Renal cortex interstitium (tissue), 11 donors: Measurements from ENCODE around the gene POPDC2. TPM values are rescaled to one million over a fixed set of nuclear protein-coding genes. Genes with fewer than 3 reads are reported as not detected.

Experiments used
- DNase-seq, 11 donors: peaks; one replicate each; pipeline ENCODE4 v3.0.0-alpha.2; 2013; ENCODE audit warnings: low read depth in 9 of 11, low spot score in 4 of 11; ENCODE audit errors: extremely low read depth in 1 of 11
- polyA plus RNA-seq, 3 donors: library from polyadenylated mRNA; unstranded; fragments of 120-200 nt; gene quantifications; one replicate each; pipeline ENCODE4 v1.2.1, GENCODE V29; 2013; ENCODE audit not compliant: insufficient read length in 3 of 3

POPDC2 gene
- polyA plus RNA-seq, 3 donors = 3.4 to 5.6 (median 5.3) TPM

DNA sequence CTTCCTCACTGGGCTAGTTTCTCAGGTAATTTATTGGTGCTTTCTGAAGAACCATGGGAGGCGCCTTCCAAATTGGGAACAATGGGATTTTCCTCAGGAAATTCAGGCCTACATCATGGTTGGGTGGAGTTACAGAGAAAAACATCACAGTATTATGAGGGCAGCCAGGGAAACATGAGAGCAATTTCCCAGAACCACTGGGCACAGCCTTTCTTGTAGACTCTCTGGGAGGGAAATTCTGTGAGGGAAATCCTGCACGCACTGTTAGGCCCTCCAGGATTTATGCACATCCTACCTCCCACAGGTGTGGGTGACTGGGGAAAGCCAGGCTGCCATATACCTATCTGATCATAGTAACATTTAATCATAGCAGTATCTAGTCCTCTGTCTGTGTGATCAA lies 13.2 kb downstream of the POPDC2 start:
- peak in 4 of 11 donors; percentile 28 to 51 (median 34) for DNase-seq

DNA sequence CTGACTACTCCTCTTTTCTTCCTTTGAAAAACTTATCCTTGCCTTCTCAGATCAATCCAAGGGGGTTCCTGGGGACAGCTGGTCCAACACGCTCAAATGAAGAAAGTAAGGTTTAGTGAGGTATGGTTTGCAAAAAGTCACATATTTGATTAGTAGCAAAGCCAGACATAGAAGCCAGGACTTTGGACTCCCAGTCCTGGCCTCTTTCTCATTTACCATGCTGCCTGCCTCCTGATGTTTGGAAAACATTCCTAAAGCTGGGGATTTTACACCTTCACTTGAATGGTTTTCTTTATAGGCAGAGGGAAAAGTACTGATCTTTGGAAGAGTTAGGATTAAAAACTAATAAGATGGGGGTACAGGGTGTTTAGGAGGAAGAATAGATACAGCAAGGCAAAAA lies 14.6 kb downstream of the POPDC2 start:
- no peak for DNase-seq

DNA sequence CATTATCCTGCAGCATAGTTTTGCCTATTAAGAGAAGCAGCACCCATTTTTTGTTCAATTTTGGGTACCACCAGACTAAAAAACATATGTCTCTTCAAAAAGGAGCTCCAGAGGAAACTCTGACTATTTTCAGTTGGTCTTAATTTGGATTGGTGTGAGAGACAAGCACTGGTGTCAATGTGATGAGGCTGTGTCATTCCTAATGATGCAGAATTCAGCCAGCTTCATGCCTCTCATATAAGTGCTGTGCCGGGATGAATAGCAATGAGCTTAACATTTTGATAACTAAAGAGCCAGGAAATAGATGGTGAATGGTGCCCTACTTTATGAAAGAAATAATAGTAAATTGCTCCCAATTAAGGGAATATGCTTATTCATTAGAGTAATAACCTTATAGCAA lies 15.9 kb downstream of the POPDC2 start:
- no peak for DNase-seq

DNA sequence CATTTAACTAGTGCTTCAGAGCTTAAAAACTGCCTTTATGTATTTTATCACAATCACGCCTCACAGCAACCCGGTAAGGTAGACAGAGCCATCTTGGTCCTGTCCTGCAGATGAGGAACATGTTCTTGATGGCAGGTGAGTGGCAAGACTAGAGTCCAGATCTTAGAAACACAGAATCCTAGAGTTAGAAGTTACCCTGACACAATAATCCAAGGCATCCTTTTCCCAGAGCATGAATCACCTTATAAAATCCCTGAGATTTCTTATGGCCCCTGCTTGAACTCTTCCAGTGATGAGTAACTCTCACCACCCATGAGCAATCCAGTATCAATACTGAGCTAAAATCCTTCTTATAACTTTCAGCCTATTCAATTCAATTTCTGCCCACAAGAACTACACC lies 16.9 kb downstream of the POPDC2 start:
- no peak for DNase-seq

DNA sequence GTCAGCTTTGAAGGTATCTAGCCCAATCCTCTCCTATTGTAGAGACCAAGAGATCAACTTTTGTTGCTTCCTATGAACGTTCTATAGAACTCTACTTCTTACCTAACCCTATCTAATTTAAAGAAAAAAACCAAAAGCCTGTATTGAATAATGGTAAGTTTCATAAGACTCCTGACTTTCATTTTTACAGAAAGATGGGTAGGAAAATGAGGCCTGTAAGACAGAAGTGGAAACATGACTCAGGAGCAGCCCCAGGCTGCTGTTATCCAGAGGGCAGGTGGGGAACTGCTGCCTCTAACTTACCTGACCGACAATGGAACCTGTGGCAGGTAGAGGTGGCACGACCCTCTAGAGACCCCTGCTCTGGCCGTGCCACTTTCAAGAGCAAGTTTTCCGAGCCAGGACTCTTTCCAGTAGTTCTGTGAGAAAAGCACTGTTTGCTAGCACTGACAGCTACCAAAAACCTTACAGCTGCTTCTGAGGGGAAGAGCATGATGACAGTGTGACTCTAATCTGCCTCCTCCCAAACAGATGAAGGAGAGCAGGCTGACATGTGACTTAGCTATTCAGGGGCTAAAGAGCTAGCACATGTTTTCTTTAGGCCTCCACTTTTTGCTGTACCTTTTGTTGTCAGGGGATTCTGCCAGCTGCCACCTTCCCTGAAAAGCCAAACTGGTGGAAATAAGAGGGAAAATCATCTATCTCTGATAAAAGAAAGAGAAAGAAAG lies 17.5 kb downstream of the POPDC2 start:
- peak in 1 of 11 donors; percentile 36 for DNase-seq

DNA sequence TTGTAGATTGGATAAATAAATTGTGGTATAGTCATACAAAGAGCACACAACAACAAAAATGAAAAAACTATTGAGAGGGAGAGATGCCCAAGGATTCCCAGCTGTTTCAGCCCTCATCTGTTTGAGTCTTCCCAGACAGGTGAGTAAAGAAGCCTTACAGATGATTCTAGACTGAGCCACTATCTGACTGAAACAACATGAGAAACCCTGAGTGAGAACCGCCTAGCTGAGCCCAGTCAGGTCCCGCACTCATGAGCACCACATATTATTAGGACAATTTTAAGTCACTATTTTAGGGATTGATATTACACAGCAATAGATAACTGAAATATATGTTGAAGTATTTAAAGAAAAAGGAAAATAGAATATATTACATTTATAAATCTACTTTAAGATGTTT lies 19.0 kb downstream of the POPDC2 start:
- DNase-seq = no peak

DNA sequence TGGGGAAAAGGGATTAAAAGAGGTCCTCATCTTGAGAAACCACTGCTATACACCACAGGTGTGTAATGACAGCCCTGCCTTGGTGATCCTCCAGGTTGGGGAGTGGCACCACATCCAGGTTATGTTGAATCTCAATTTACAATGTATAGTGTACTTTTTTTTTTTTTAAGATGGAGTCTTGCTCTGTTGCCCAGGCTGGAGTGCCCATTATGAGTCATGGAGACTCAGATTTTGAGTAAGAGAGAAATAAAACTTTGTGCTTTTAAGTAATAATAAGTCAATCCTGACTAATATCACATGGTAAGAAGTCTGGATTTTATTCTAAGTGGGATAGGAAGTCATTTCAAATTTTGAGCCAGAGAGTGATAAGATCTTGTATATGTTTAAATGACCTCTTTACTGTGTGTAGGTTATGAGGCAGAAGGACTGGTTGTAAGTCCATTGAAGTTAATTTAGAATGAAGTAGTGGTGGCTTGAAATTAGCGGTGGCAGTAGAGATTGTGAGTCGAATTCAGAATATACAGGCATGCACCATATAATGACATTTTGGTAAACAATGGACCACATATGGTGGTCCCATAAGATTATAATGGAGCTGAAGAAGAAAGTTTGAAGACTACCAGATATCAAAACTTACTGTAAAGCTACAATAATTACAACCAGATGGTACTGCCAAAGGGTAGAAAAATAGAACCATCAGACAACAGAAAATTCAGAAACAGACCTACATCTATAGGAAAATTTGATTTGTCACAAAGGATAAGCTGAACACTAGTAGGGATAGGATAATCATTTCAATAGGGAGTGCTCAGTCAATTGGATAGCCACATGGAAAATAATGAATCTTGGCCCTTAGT lies 20.7 kb downstream of the POPDC2 start:
- DNase-seq = no peak

DNA sequence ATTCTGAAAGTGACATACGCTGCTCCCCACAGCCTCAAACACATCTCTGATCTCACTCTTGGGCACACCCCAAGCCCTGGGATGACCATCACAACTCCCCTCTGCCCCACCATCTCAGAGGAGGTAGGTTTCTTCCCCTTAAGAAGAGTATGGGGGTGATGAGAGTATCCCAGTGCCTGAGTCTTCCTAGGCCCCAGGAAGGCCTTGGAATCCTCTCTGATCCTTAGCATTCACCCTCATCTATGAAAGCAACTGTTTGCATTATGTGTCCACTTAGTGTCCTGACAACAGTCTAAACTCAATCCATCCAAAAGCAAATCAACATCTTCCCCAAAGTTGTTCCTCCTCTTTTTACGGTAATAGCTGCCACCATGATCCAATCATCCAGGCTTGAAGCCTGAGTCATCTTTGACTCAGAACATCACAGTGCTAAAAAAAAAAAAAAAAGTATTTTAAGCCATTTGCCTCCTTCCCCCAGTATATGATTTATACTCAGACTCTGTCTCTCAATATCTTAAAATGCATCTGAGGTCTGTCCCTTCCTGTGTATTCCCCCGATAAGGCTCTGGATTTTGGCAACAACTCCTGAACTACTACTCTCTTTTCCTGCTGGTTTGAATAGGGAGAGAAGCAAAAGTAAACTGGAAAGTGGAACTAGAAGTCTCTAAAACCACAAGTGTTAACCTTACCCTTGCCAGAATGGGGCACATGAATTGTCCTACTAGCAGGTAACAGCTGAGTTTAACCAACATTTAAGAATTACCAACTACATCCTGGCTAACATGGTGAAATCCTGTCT lies 22.5 kb downstream of the POPDC2 start:
- DNase-seq = no peak

DNA sequence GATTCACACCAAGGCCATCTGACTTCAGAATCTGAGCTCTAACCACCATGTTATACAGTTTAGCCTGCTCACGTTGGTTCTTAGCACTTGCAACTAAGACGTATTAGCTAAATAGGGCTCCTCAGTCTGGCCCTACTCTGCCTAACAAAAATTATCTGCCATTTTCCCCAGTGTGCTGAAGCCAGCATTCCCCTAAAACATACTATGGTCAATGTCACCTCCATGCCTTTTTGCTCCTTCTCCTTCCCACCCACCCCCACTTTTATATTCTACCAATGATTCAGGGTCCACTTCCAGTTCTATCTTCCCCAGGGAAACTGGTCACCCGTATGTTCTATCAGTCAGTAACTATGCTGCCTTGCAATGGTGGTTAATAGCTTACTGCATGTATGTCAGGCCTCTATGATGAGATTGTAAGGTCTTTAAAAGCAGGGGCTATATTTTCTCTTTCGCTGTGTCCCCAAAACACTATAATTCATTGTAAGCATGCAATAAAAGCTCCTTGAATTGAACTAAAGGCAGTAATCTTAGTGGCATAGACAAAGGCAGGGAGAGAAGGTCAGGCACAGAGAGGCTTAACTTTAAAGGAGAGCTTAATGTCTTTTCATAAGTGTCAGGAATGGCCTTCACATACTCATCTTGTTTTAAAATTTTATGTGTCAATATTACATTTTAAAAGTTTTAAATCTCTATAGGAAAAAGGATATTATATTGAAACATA lies 23.3 kb downstream of the POPDC2 start:
- no peak for DNase-seq

DNA sequence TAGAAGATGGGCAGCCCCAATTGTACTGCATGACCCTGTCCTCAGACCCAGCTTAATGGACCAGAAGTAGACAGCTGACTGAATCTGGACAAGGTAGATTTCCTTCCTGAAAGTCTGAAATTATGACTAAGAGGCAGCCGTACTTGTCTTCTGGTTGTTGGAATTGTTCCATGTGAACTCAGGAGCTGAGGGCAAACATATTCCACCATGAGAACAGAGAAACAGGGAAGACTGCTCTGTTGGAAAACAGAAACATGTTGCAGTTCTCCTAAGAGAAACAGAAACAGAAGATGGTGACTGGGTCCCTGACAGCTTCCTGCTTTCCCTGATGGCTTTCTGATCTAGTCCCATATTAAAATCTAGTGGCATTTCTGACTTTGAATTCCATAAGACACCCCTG lies 24.1 kb downstream of the POPDC2 start:
- DNase-seq = no peak

DNA sequence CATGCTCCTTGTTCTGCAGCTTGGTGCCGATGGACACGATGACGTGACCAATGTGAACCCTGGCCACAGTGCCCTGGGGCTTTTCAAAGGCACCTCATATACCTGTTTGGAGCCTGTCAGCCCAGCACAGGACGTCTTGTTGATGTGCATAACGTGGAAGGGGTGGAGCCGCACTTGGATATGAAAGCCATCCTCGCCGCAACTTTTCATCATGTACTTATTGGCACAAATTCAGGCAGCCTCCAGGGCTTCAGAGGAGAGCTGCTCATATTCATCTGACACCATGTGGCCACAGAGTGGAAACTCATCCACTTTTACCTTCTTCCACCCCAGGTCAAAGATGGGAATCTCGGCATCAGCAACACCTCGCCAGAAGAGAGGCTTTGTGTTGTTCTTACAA lies 24.7 kb downstream of the POPDC2 start:
- DNase-seq = no peak

DNA sequence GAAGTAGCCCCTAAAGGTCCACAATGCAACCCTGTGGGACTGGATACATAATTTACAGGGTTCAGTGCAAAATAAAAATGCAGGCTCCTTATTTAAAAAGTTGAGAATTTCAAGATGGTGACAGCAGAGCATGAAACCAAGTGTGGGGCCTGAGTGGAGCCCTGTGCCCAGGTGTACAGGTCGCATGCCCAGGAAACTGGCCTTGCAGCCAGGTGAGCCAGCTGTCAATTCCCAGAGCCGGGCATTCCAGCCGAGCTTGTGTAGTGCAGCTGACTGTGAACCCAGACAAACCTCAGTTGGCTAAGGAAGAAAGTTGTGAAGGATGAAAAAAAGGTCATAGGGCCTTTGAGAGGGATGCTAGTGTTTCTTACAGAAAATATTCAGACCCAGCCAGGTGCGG lies 27.6 kb downstream of the POPDC2 start:
- DNase-seq = no peak

DNA sequence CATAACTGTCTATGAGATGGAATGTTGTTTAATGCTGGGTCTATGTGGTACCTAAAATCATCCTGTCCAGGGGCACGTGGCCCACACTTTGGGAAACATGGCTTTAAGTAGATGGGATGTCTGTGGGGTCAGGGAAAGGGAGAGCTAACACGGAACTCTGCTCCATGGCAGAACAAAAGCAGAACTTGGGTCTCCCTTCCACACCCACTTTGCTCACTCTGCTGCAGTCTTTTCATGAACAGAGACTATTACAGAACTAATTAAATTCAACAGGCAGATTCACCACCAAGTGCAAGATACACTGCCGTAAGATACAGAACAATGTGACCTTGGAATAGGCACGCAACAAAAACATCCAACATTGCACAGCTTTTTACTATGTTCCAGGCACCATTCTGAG lies 28.2 kb downstream of the POPDC2 start:
- DNase-seq = no peak

DNA sequence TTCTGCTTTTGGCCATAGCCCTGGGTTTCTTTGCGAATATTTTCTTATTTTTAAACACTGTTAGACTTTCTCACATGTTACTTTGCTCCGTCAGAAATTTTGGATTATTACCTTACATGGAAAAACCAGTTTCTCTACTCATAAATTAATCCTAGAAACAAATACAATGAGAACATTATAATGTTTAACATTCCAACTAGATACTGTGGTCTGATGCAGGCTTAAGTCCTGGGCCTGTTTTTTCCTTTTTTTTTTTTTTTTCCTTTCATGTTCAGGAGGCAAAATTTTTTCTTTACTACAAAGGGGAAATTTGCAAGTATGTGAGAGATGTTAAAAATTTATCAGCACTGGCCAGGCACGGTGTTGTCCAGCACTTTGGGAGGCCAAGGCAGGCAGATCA lies 28.9 kb downstream of the POPDC2 start:
- no peak for DNase-seq

DNA sequence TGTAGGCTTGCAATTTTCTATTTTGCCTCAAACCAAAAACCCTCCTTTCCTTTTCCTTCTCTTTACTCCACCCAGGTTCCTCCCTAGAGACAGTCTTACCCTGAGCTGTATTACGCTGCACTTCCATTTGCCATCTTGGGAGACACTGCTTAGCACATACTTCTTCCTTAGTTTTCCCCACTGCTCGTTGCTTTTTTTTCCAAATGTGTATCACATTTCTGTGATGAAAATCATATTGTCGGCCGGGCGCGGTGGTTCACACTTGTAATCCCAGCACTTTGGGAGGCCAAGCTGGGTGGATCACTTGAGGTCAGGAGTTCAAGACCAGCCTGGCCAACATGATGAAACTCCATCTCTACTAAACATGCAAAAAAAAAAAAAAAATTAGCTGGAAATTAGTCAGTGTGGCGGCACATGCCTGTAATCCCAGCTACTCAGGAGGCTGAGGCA lies 29.5 kb downstream of the POPDC2 start:
- no peak for DNase-seq

DNA sequence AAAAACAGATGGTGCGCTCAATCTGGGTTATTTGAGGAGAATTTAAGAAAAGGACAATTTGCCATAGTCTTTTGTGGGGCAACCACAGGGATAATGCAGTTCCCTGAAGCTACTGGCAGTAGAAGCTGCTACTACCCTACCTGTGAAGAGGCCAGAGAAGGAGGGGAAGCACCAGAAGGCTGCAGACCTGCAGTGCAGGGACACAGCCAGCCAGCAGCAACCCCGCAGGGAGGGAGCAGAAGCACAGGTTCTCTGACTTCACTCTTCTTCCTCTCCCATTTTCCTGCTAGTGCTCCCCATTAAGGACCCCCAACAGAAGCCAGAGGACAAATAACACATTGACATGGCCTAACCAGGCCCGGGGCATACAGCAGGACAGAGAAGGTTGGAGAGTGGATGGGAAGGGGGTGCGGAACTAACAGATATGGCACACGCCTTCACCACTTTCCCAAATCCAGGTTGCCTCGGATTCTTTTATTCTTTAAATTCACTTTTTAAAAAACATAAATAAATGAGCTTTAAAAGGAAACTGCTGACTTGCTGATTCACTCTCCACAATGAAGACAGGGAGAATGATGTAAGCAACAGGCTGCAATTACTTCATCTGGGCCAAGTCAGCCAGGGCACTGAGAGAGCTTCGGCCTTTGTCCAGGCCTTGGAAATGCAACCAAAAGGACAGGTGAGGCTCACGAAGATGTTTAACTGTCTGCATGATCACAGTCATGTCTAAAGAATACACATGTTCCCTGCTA lies 30.1 kb downstream of the POPDC2 start:
- no peak for DNase-seq

DNA sequence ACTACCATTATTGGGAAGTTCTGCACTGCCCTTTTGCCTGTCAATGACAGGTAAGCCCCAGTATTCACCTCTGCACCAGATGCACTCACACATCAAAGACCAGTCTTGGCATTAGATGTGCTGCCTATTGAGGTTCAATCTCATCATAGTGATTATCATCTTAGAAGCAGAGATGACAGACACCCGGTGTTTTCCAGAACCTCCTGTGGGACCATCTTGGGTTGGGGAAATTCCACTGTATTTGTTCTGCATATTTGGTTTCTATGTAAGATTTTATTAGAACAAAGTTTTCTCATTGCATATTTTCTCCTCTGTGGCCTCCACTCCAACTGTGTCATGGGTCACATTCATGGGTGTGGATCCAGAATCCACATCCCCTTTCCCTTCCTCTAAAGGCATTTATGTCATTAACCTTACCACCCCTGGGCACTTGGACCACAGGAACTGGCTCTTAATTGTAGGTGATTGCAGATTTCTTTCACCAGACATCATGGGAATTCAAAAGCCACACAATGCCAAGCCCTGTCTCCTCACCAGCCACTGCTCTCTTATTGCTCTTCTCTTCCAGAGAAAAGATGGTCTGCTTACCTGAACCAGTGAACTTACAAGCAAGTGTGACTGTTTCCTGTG lies 31.5 kb downstream of the POPDC2 start:
- no peak for DNase-seq

DNA sequence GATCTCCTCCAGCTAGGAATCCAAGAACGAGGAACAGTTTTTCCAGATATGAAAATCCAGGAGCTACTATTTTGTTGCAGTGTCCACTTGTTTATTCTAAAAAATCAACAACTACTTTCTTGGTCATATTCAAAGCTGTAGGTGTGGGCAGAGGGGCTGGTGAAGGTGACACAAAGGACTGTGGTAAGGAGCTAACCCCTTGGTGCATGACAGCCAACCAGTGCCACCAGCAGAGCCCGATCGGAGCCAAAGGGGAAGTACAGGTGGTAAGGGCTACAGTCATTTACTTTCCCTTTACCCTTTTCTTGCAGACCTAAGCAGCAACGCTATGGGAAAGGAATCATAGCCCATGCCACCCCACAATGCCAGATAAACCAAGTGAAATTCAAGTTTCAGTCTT lies 32.0 kb downstream of the POPDC2 start:
- no peak for DNase-seq
